ENCODE measurements around the gene IL1RAPL1. TPM values are rescaled to one million over a fixed set of nuclear protein-coding genes. Genes with fewer than 3 reads are reported as not detected.

The IL1RAPL1 gene
- total RNA-seq, 1 donor from 2014 or later: 2.7 TPM

- no peak overlapping the region for H3K27ac Mint-ChIP-seq (ENCODE audit: unreplicated experiment)
- peaks cover 4% of the 10 kb centered on the region for H3K9me3 Mint-ChIP-seq
- H3K27me3 Mint-ChIP-seq (ENCODE audit: low read depth): no peaks in the 10 kb centered on the region
- H3K36me3 Mint-ChIP-seq (ENCODE audit: low read depth): peaks cover 2% of the 10 kb centered on the region
- no peak overlapping the region for H3K4me3 Mint-ChIP-seq
- TF ChIP-seq CTCF (conservative IDR thresholded peaks at IDR 0.05): no peak
- peaks cover 6% of the 10 kb centered on the region for H3K4me1 Mint-ChIP-seq
- no peak for DNase-seq (ENCODE audit: low read depth, low spot score)
These were observed 63.9 kb downstream of the IL1RAPL1 start for GRCh38 chrX:28651186-28651585.

GRCh38 chrX:28659269-28659668 is 72.0 kb downstream of the IL1RAPL1 start:
- TF ChIP-seq CTCF (conservative IDR thresholded peaks at IDR 0.05): peak; percentile 50
- H3K27ac Mint-ChIP-seq (ENCODE audit: unreplicated experiment): no peak overlapping the region
- H3K27me3 Mint-ChIP-seq (ENCODE audit: low read depth): no peaks in the 10 kb centered on the region
- DNase-seq (ENCODE audit: low read depth, low spot score): no peak
- peaks cover 11% of the 10 kb centered on the region for H3K36me3 Mint-ChIP-seq (ENCODE audit: low read depth)
- peaks cover under 1% of the 10 kb centered on the region for H3K4me1 Mint-ChIP-seq
- H3K9me3 Mint-ChIP-seq: peaks cover 5% of the 10 kb centered on the region
- H3K4me3 Mint-ChIP-seq: no peak overlapping the region

- no peaks in the 10 kb centered on the region for H3K27me3 Mint-ChIP-seq (ENCODE audit: low read depth)
- H3K4me1 Mint-ChIP-seq: peaks cover 5% of the 10 kb centered on the region
- no peak for TF ChIP-seq CTCF (conservative IDR thresholded peaks at IDR 0.05)
- H3K36me3 Mint-ChIP-seq (ENCODE audit: low read depth): no peaks in the 10 kb centered on the region
- no peaks in the 10 kb centered on the region for H3K9me3 Mint-ChIP-seq
- no peak overlapping the region for H3K27ac Mint-ChIP-seq (ENCODE audit: unreplicated experiment)
- no peak for DNase-seq (ENCODE audit: low read depth, low spot score)
- H3K4me3 Mint-ChIP-seq: no peak overlapping the region
These were observed 78.5 kb downstream of the IL1RAPL1 start for GRCh38 chrX:28665778-28666177.

- H3K4me3 Mint-ChIP-seq: no peak overlapping the region
- H3K27ac Mint-ChIP-seq (ENCODE audit: unreplicated experiment): no peak overlapping the region
- H3K36me3 Mint-ChIP-seq (ENCODE audit: low read depth): no peaks in the 10 kb centered on the region
- TF ChIP-seq CTCF (conservative IDR thresholded peaks at IDR 0.05): no peak
- no peaks in the 10 kb centered on the region for H3K27me3 Mint-ChIP-seq (ENCODE audit: low read depth)
- no peak for DNase-seq (ENCODE audit: low read depth, low spot score)
- H3K4me1 Mint-ChIP-seq: peaks cover 5% of the 10 kb centered on the region
- no peaks in the 10 kb centered on the region for H3K9me3 Mint-ChIP-seq
These were observed 81.1 kb downstream of the IL1RAPL1 start for GRCh38 chrX:28668303-28668702.

GRCh38 chrX:28668957-28669356 is 81.7 kb downstream of the IL1RAPL1 start:
- no peaks in the 10 kb centered on the region for H3K27me3 Mint-ChIP-seq (ENCODE audit: low read depth)
- no peaks in the 10 kb centered on the region for H3K9me3 Mint-ChIP-seq
- H3K36me3 Mint-ChIP-seq (ENCODE audit: low read depth): no peaks in the 10 kb centered on the region
- DNase-seq (ENCODE audit: low read depth, low spot score): no peak
- peaks cover 5% of the 10 kb centered on the region for H3K4me1 Mint-ChIP-seq
- no peak overlapping the region for H3K4me3 Mint-ChIP-seq
- H3K27ac Mint-ChIP-seq (ENCODE audit: unreplicated experiment): no peak overlapping the region
- no peak for TF ChIP-seq CTCF (conservative IDR thresholded peaks at IDR 0.05)

GRCh38 chrX:28670074-28670473 is 82.8 kb downstream of the IL1RAPL1 start:
- Mint-ChIP-seq H3K9me3 (no peaks in the 10 kb centered on the region), H3K4me3 (no peak overlapping the region)

More at GRCh38 chrX:28670074-28670473, 82.8 kb downstream of the IL1RAPL1 start:
- no peak overlapping the region for H3K27ac Mint-ChIP-seq (ENCODE audit: unreplicated experiment)
- H3K27me3 Mint-ChIP-seq (ENCODE audit: low read depth): no peaks in the 10 kb centered on the region
- H3K36me3 Mint-ChIP-seq (ENCODE audit: low read depth): no peaks in the 10 kb centered on the region
- no peaks in the 10 kb centered on the region for H3K4me1 Mint-ChIP-seq
- no peak for TF ChIP-seq CTCF (conservative IDR thresholded peaks at IDR 0.05)
- no peak for DNase-seq (ENCODE audit: low read depth, low spot score)
